DOHH2 (cell line): ENCODE measurements around the gene OSBPL9.

Experiments used
- H3F3A ChIP-seq: fragments of 200-600 bp; sonication (generic), shearing (Covaris generic); 2 replicates; pipeline ENCODE4 v1.6.0; 2016; ENCODE audit warnings: antibody characterized with exemption, mild to moderate bottlenecking; ENCODE audit not compliant: control insufficient read depth, insufficient read depth
- H3K27ac ChIP-seq: fragments of 200-600 bp; sonication (generic); 2 replicates; pipeline ENCODE4 v1.5.1; 2014; ENCODE audit warnings: low read depth, mild to moderate bottlenecking, low read length, moderate library complexity
- H3K27me3 ChIP-seq: fragments of 200-600 bp; sonication (generic); 2 replicates; pipeline ENCODE4 v1.6.1; 2014; ENCODE audit warnings: mild to moderate bottlenecking, low read length, mixed read lengths; ENCODE audit not compliant: control insufficient read depth
- H3K36me3 ChIP-seq: fragments of 200-600 bp; sonication (generic); 2 replicates; pipeline ENCODE4 v1.6.1; 2014; ENCODE audit warnings: mild to moderate bottlenecking, low read length, moderate library complexity, mixed read lengths; ENCODE audit not compliant: control insufficient read depth
- H3K4me1 ChIP-seq: fragments of 200-600 bp; sonication (generic); 2 replicates; pipeline ENCODE4 v1.6.1; 2014; ENCODE audit warnings: mild to moderate bottlenecking, low read length, mixed read lengths; ENCODE audit not compliant: control insufficient read depth
- H3K4me2 ChIP-seq: fragments of 200-600 bp; sonication (generic); 2 replicates; pipeline ENCODE4 v1.6.0; 2014; ENCODE audit warnings: mild to moderate bottlenecking, low read length, moderate library complexity
- H3K4me3 ChIP-seq: fragments of 200-600 bp; sonication (generic); 2 replicates; pipeline ENCODE4 v1.5.1; 2014; ENCODE audit warnings: mild to moderate bottlenecking, low read length, mixed read lengths
- H3K79me2 ChIP-seq: fragments of 200-600 bp; sonication (generic); 2 replicates; pipeline ENCODE4 v1.6.1; 2014; ENCODE audit warnings: mild to moderate bottlenecking, low read length, mixed read lengths; ENCODE audit not compliant: control insufficient read depth
- H3K9me2 ChIP-seq: fragments of 200-600 bp; sonication (generic); replicated peaks from 2 replicates; pipeline ENCODE4 v1.6.1; 2014; ENCODE audit warnings: mild to moderate bottlenecking, low read length, mixed read lengths; ENCODE audit not compliant: control insufficient read depth
- H3K9me3 ChIP-seq: fragments of 200-600 bp; sonication (generic); 2 replicates; pipeline ENCODE4 v1.6.1; 2014; ENCODE audit warnings: antibody characterized with exemption, low read length, mixed read lengths; ENCODE audit not compliant: control insufficient read depth, insufficient read depth
- H4K20me1 ChIP-seq: fragments of 200-600 bp; sonication (generic); 2 replicates; pipeline ENCODE4 v1.6.0; 2014; ENCODE audit warnings: low read depth, mild to moderate bottlenecking, antibody characterized with exemption, low read length, moderate library complexity; ENCODE audit not compliant: control insufficient read depth, insufficient read depth
- EZH2phosphoT487 ChIP-seq: fragments of 200-600 bp; sonication (generic); IDR thresholded peaks from 2 replicates; pipeline ENCODE4 v1.6.1; 2017; ENCODE audit warnings: borderline replicate concordance, mild to moderate bottlenecking, antibody characterized with exemption, low read length, moderate library complexity, mixed read lengths
- TF ChIP-seq, protein P1 (sequence below): fragments of 200-600 bp; sonication (generic); IDR thresholded peaks from one replicate; pipeline ENCODE4 v1.5.1; 2014; ENCODE audit warnings: antibody characterized with exemption, mild to moderate bottlenecking, low read depth, low read length; ENCODE audit not compliant: poor library complexity, severe bottlenecking

OSBPL9 gene

GRCh38 chr1:51628715-51629590 lies 12.1 kb downstream of the OSBPL9 start:
- Histone ChIP-seq H3K4me2 (no peak overlapping the region), H3K27me3 (no peaks in the 10 kb centered on the region), H4K20me1 (0 out of 2 replicates have a peak, but pooled peaks cover 3% of the 10 kb centered on the region), H3K79me2 (no peaks in the 10 kb centered on the region), H3K27ac (no peak overlapping the region), H3K36me3 (no peaks in the 10 kb centered on the region), H3K4me3 (no peak overlapping the region), H3F3A (no peaks in the 10 kb centered on the region), H3K9me3 (no peaks in the 10 kb centered on the region), H3K4me1 (no peaks in the 10 kb centered on the region), H3K9me2 (no peaks in the 10 kb centered on the region)
- TF ChIP-seq, protein P1, sequence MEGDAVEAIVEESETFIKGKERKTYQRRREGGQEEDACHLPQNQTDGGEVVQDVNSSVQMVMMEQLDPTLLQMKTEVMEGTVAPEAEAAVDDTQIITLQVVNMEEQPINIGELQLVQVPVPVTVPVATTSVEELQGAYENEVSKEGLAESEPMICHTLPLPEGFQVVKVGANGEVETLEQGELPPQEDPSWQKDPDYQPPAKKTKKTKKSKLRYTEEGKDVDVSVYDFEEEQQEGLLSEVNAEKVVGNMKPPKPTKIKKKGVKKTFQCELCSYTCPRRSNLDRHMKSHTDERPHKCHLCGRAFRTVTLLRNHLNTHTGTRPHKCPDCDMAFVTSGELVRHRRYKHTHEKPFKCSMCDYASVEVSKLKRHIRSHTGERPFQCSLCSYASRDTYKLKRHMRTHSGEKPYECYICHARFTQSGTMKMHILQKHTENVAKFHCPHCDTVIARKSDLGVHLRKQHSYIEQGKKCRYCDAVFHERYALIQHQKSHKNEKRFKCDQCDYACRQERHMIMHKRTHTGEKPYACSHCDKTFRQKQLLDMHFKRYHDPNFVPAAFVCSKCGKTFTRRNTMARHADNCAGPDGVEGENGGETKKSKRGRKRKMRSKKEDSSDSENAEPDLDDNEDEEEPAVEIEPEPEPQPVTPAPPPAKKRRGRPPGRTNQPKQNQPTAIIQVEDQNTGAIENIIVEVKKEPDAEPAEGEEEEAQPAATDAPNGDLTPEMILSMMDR = no peak
- no peak for TF ChIP-seq EZH2phosphoT487

- Histone ChIP-seq H4K20me1 (0 out of 2 replicates have a peak, but pooled peaks cover 3% of the 10 kb centered on the region), H3K36me3 (no peaks in the 10 kb centered on the region), H3K4me3 (no peak overlapping the region), H3K79me2 (no peaks in the 10 kb centered on the region), H3F3A (no peaks in the 10 kb centered on the region), H3K4me2 (no peak overlapping the region), H3K27ac (no peak overlapping the region), H3K4me1 (no peaks in the 10 kb centered on the region), H3K9me2 (no peaks in the 10 kb centered on the region), H3K9me3 (no peaks in the 10 kb centered on the region), H3K27me3 (no peaks in the 10 kb centered on the region)
- TF ChIP-seq, protein P1 = no peak
- no peak for TF ChIP-seq EZH2phosphoT487
Measured at GRCh38 chr1:51629918-51630317, 13.0 kb downstream of the OSBPL9 start.

- Histone ChIP-seq H3K9me3 (no peaks in the 10 kb centered on the region), H3K36me3 (no peaks in the 10 kb centered on the region), H3K4me2 (no peak overlapping the region), H3K27ac (no peak overlapping the region), H3K9me2 (no peaks in the 10 kb centered on the region), H3F3A (no peaks in the 10 kb centered on the region), H3K4me3 (no peak overlapping the region), H4K20me1 (0 out of 2 replicates have a peak, but pooled peaks cover 3% of the 10 kb centered on the region), H3K27me3 (no peaks in the 10 kb centered on the region), H3K4me1 (no peaks in the 10 kb centered on the region), H3K79me2 (no peaks in the 10 kb centered on the region)
- no peak for TF ChIP-seq EZH2phosphoT487
- TF ChIP-seq, protein P1 = no peak
Measured at GRCh38 chr1:51630393-51630792, 13.5 kb downstream of the OSBPL9 start.
